Measurements from ENCODE around the gene OR52B6. TPM values are rescaled to one million over a fixed set of nuclear protein-coding genes. Genes with fewer than 3 reads are reported as not detected.

Gene OR52B6
- total and polyA plus RNA-seq, 11 donors = not detected

DNA sequence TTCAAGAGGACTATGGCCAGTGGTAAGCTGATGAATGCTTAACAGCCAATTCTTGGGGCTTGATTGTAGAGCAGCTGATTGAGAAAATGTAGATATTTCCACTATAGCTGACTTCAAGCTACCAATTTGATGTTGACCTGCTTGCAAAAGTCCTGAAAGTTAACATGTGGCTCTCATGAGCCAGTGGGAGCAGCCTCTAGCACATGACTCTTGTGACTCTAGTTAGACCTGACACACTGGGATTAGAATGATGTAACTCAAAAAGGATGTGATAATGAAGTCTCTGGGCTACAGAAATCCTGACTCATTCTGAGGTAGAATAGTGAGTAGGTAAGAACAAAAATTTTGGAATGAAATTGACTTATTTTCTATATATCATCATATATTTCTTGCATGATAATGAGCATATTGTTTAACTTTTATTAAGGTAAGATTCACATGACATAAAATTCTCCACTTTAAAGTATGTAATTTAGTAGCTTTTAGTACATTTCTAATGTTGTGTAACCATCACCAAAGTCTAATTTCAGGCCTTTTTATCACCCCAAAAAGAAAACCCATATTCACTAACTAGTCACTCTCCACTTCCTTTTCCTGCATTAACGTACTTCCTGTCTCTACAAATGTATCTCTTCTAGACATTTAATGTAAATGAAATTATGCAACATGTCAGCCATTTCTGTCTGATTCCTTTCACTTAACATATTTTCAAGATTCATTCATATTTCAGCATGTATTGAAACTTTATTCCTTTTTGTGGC lies 16.2 kb upstream of the OR52B6 start:
- DNase-seq = no peak
- WGBS, 4 donors = 60 to 71% (median 69%) methylated on average over 1 of the region's 1 CpG
- no peak overlapping the region for H3K4me3 ChIP-seq
- intact Hi-C loops (cut with DNase I) = no loop called here
- TF ChIP-seq, protein P1, sequence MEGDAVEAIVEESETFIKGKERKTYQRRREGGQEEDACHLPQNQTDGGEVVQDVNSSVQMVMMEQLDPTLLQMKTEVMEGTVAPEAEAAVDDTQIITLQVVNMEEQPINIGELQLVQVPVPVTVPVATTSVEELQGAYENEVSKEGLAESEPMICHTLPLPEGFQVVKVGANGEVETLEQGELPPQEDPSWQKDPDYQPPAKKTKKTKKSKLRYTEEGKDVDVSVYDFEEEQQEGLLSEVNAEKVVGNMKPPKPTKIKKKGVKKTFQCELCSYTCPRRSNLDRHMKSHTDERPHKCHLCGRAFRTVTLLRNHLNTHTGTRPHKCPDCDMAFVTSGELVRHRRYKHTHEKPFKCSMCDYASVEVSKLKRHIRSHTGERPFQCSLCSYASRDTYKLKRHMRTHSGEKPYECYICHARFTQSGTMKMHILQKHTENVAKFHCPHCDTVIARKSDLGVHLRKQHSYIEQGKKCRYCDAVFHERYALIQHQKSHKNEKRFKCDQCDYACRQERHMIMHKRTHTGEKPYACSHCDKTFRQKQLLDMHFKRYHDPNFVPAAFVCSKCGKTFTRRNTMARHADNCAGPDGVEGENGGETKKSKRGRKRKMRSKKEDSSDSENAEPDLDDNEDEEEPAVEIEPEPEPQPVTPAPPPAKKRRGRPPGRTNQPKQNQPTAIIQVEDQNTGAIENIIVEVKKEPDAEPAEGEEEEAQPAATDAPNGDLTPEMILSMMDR (IDR thresholded peaks at IDR 0.05) = no peak
- no peak for TF ChIP-seq POLR2A (IDR thresholded peaks at IDR 0.05)
- H3K27me3 ChIP-seq = no peaks in the 10 kb centered on the region
- H3K36me3 ChIP-seq = no peaks in the 10 kb centered on the region
- ATAC-seq = no peak
- no peak overlapping the region for H3K27ac ChIP-seq
- H3K4me1 ChIP-seq = no peaks in the 10 kb centered on the region
- no peaks in the 10 kb centered on the region for H3K9me3 ChIP-seq

DNA sequence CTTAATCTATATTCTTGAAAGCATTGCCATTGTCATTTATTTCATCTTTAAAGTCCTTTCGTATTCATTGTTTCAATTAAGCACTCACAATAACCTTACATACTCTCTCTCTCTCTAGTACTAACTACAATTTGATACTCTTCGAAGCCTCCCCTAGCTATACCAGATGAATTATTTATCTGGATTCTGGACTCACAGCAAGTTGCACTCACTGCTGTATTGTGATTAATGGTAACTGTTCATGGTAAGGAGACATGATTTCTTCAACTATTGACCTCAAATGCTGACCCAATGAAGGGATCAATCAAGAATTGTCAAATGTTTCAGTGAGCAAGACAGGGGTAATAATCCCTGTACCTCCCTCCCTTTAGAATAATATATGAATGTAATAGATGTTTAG lies 6.0 kb upstream of the OR52B6 start:
- WGBS, 4 donors = 89 to 92% (median 91%) methylated on average over 2 of the region's 2 CpGs
- H3K27ac ChIP-seq = no peak overlapping the region
- H3K27me3 ChIP-seq = no peaks in the 10 kb centered on the region
- H3K4me1 ChIP-seq = no peaks in the 10 kb centered on the region
- no peak overlapping the region for H3K4me3 ChIP-seq
- no peaks in the 10 kb centered on the region for H3K9me3 ChIP-seq
- no peak for TF ChIP-seq POLR2A (IDR thresholded peaks at IDR 0.05)
- TF ChIP-seq, protein P1 (IDR thresholded peaks at IDR 0.05) = no peak
- intact Hi-C loops (cut with DNase I) = no loop called here
- no peaks in the 10 kb centered on the region for H3K36me3 ChIP-seq
- no peak for DNase-seq
- no peak for ATAC-seq

DNA sequence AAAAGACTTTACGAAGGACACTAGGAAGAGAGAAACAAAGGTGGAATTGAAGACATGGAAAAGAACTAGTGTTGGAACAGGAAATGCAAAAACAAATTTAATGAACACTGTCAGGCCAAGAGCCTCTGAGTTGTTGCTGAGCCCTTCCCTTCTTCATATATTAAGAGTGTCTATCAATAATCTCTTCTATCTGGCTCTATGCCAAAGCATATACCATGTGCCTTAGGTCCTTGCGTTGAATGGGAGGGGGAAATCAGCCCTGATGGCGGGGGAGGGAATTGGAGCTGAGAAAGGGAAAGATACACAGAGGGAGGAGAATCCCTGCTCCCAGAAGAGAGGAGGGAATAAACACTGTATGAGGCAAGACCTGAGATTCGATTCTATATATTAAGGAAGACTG lies 5.5 kb upstream of the OR52B6 start:
- WGBS, 4 donors = 64 to 70% (median 67%) methylated on average over 4 of the region's 4 CpGs
- intact Hi-C loops (cut with DNase I) = no loop called here

DNA sequence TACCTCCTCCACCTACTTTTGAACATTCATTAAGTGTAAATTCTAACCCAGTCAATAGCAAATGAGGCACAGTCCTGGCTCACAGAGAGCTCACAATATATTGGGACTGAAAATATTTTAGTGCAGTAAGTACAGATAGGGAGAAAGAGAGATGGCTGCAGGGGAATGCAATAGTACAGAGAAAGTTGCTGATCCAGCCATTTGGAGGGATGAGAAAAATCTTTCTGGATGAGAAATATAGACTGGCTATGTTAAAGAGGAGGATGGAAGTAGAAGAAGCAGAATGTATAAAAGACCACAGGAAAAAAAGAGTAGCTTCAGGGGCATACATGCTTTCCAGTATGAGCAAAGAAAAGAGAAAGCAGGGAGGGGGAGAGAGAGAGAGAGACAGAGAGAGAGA lies 3.6 kb upstream of the OR52B6 start:
- no peaks in the 10 kb centered on the region for H3K9me3 ChIP-seq
- DNase-seq = no peak
- ATAC-seq = no peak
- TF ChIP-seq POLR2A (IDR thresholded peaks at IDR 0.05) = no peak
- TF ChIP-seq, protein P1 (IDR thresholded peaks at IDR 0.05) = no peak
- no peaks in the 10 kb centered on the region for H3K36me3 ChIP-seq
- no peaks in the 10 kb centered on the region for H3K27me3 ChIP-seq
- H3K4me3 ChIP-seq = no peak overlapping the region
- H3K27ac ChIP-seq = no peak overlapping the region
- intact Hi-C loops (cut with DNase I) = no loop called here
- no peaks in the 10 kb centered on the region for H3K4me1 ChIP-seq

More for the DNA sequence above, 5.5 kb upstream of the OR52B6 start:
- no peak for ATAC-seq
- no peaks in the 10 kb centered on the region for H3K4me1 ChIP-seq
- H3K36me3 ChIP-seq = no peaks in the 10 kb centered on the region
- no peak overlapping the region for H3K4me3 ChIP-seq
- H3K9me3 ChIP-seq = no peaks in the 10 kb centered on the region
- no peaks in the 10 kb centered on the region for H3K27me3 ChIP-seq
- H3K27ac ChIP-seq = no peak overlapping the region
- DNase-seq = no peak
- TF ChIP-seq, protein P1 (IDR thresholded peaks at IDR 0.05) = no peak
- TF ChIP-seq POLR2A (IDR thresholded peaks at IDR 0.05) = no peak

All from heart left ventricle (tissue), 16 donors.